Osteocyte (in vitro differentiated cells): ENCODE data around the gene MAGOHB. TPM values are rescaled to one million over a fixed set of nuclear protein-coding genes. Genes with fewer than 3 reads are reported as not detected.

Experiments
- DNase-seq: peaks from one replicate; pipeline ENCODE4 v3.0.0; 2021; ENCODE audit warnings: mixed read lengths; ENCODE audit not compliant: unreplicated experiment; ENCODE audit errors: extremely low spot score
- H3K27ac Mint-ChIP-seq: one replicate; pipeline ENCODE4 v1.8.0; 2021; ENCODE audit warnings: mild to moderate bottlenecking, mixed read lengths; ENCODE audit not compliant: unreplicated experiment
- H3K27me3 Mint-ChIP-seq: one replicate; pipeline ENCODE4 v1.8.0; 2021; ENCODE audit warnings: mixed read lengths; ENCODE audit not compliant: unreplicated experiment
- H3K36me3 Mint-ChIP-seq: one replicate; pipeline ENCODE4 v1.8.0; 2021; ENCODE audit warnings: mixed read lengths; ENCODE audit not compliant: unreplicated experiment
- H3K4me1 Mint-ChIP-seq: one replicate; pipeline ENCODE4 v1.8.0; 2021; ENCODE audit warnings: mixed read lengths; ENCODE audit not compliant: unreplicated experiment
- H3K4me3 Mint-ChIP-seq: one replicate; pipeline ENCODE4 v1.8.0; 2021; ENCODE audit warnings: mild to moderate bottlenecking, moderate library complexity, mixed read lengths; ENCODE audit not compliant: unreplicated experiment
- H3K9me3 Mint-ChIP-seq: one replicate; pipeline ENCODE4 v1.8.0; 2021; ENCODE audit warnings: mixed read lengths; ENCODE audit not compliant: unreplicated experiment
- total RNA-seq: library from RNA; stranded (reverse); gene quantifications from 2 replicates; pipeline ENCODE4 v1.2.1, GENCODE V29; 2021
- TF ChIP-seq, protein P1 (sequence below): fragments of 200-600 bp; sonication (generic); IDR thresholded peaks from 2 replicates; pipeline ENCODE4 v1.5.0; 2021; ENCODE audit warnings: antibody characterized with exemption, mild to moderate bottlenecking, moderate library complexity

MAGOHB gene
- total RNA-seq, 1 donor from 2014 or later, result 28.1 TPM

GRCh38 chr12:10567813-10568212 lies 45.6 kb downstream of the MAGOHB start:
- DNase-seq, result no peak
- TF ChIP-seq, protein P1, sequence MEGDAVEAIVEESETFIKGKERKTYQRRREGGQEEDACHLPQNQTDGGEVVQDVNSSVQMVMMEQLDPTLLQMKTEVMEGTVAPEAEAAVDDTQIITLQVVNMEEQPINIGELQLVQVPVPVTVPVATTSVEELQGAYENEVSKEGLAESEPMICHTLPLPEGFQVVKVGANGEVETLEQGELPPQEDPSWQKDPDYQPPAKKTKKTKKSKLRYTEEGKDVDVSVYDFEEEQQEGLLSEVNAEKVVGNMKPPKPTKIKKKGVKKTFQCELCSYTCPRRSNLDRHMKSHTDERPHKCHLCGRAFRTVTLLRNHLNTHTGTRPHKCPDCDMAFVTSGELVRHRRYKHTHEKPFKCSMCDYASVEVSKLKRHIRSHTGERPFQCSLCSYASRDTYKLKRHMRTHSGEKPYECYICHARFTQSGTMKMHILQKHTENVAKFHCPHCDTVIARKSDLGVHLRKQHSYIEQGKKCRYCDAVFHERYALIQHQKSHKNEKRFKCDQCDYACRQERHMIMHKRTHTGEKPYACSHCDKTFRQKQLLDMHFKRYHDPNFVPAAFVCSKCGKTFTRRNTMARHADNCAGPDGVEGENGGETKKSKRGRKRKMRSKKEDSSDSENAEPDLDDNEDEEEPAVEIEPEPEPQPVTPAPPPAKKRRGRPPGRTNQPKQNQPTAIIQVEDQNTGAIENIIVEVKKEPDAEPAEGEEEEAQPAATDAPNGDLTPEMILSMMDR, result no peak
- Mint-ChIP-seq H3K27ac (no peak overlapping the region), H3K4me3 (no peak overlapping the region), H3K27me3 (peaks cover 11% of the 10 kb centered on the region), H3K9me3 (peaks cover 4% of the 10 kb centered on the region), H3K36me3 (no peaks in the 10 kb centered on the region), H3K4me1 (peaks cover 4% of the 10 kb centered on the region)

GRCh38 chr12:10563966-10564365 lies 49.4 kb downstream of the MAGOHB start:
- Mint-ChIP-seq H3K27ac (no peak overlapping the region), H3K27me3 (peaks cover 11% of the 10 kb centered on the region), H3K4me1 (peaks cover 4% of the 10 kb centered on the region), H3K4me3 (no peak overlapping the region), H3K9me3 (no peaks in the 10 kb centered on the region), H3K36me3 (no peaks in the 10 kb centered on the region)
- TF ChIP-seq, protein P1, result no peak
- DNase-seq, result no peak

- TF ChIP-seq, protein P1, result no peak
- no peak for DNase-seq
- Mint-ChIP-seq H3K9me3 (no peaks in the 10 kb centered on the region), H3K27ac (no peak overlapping the region), H3K36me3 (no peaks in the 10 kb centered on the region), H3K27me3 (peaks cover 14% of the 10 kb centered on the region), H3K4me1 (peaks cover 4% of the 10 kb centered on the region), H3K4me3 (no peak overlapping the region)
Observed at GRCh38 chr12:10563002-10563401, 50.4 kb downstream of the MAGOHB start.

- Mint-ChIP-seq H3K9me3 (no peaks in the 10 kb centered on the region), H3K4me3 (no peak overlapping the region), H3K27me3 (peaks cover 12% of the 10 kb centered on the region), H3K36me3 (no peaks in the 10 kb centered on the region), H3K4me1 (peaks cover 4% of the 10 kb centered on the region), H3K27ac (no peak overlapping the region)
- DNase-seq, result no peak
- TF ChIP-seq, protein P1, result peak; percentile 75
Observed at GRCh38 chr12:10562306-10562933, 51.0 kb downstream of the MAGOHB start.

- H3K4me1 Mint-ChIP-seq, result peaks cover 4% of the 10 kb centered on the region
- H3K36me3 Mint-ChIP-seq, result no peaks in the 10 kb centered on the region
- H3K27ac Mint-ChIP-seq, result no peak overlapping the region
- TF ChIP-seq, protein P1, result no peak
- H3K9me3 Mint-ChIP-seq, result no peaks in the 10 kb centered on the region
- DNase-seq, result no peak
- peaks cover 10% of the 10 kb centered on the region for H3K27me3 Mint-ChIP-seq
- no peak overlapping the region for H3K4me3 Mint-ChIP-seq
Observed at GRCh38 chr12:10559244-10559643, 54.2 kb downstream of the MAGOHB start.
